ENCODE data around the gene FBXL2.

Gene FBXL2

GRCh38 chr3:33277193-33277882 is at the start of gene FBXL2:
TSS of gene FBXL2 (plus strand) at chr3:33277442. CDS start at chr3:33277513, 71 bp downstream.
- DNase-seq, result peak; percentile 12

DNA sequence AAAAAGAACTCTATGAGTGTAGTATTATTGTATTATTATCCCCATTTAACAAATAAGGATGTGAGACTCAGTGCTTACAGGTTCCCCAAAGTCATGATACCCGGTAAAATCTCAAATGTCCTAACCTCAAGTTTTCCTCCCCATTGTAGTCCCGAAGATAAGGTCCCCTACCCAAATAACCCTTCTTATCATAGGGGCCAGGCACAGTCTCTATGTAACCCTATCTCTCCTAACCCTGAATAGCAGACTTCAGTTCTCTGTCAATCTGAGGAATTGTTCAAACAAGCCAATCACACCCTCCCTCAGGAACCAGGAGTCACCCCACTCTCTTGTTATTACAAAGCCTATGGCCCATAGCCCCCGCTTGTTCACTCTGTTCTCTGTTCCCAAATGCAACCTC is 48.2 kb upstream of the FBXL2 start:
- DNase-seq, result no peak

DNA sequence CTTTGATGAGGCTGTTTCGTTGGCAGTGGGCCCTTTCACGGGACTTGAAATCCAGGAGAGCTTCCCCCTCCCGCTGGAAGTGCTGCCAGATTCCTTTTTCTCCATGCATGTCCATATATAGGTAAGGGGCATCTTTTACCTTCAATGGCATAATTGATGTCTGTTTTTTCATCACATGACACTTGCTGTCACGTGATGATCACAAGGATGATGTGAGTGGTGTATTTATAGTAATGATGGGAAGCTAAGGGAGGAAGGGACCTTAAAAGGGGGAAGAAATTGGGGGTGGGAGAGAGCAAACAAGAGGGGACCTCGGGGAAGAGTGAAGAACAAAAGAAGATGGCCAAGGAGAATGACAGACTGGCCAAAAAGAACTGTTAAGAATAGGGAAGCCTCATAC is 47.3 kb upstream of the FBXL2 start:
- no peak for DNase-seq

- DNase-seq, result no peak
These were observed 45.3 kb upstream of the FBXL2 start for GRCh38 chr3:33231756-33232465.

DNA sequence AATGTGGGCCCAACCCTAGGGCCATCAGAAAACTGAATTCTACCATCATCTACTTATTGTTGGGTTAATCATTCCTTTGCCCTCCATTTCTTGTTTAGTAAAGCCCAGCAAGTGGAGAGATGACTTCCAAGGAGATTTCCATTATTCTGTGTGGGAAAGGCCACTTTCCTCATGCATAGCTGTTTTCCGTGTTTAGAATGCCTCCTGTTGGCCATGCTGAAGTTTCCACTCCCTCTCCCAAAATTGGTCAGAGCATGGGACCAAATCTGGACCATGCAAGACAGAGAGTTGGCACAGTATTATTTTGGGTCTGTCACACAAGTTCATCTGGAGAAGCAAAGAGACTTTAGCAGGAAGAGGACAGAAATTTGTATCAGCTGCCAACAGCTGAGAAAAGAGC is 43.4 kb upstream of the FBXL2 start:
- DNase-seq, result no peak

DNA sequence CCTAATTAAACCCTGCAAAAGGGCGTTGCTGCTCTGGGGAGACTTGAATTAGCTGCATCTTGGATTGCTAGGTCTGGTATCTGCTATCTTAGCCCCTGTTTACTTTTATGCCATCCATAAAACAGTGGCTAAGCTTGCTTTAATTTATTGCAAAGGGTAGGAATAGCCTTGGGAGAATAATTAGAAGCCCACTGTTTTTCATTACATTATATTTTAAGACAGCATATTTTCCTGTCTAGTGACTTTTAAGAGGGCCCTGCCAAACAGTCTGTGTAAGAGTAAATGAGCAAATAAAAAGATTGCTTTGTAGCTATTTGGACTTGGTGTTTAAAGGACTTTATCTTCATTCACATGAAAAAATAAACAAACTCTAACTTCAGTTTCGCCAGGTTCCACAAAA is 41.2 kb upstream of the FBXL2 start:
- DNase-seq, result no peak

GRCh38 chr3:33237439-33237838 is 39.8 kb upstream of the FBXL2 start:
- no peak for DNase-seq

DNA sequence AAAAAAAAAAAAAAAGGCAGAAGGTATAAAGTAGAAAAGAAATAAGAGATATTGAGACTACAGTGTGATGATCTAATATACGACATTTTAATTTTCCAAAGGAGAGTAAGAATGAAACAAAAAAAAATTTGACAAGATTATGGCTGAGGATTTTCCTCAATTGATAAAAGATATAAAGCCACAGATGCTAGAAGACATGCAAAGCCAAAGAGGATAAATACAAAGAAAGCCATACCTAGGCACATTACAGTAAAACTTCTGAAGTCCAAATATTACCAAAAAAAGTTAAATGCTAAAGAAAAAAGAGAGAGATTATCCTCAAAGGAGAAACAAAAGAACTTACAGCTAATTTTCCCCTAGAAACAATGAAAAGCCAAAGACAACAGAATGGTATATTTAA is 38.3 kb upstream of the FBXL2 start:
- no peak for DNase-seq

DNA sequence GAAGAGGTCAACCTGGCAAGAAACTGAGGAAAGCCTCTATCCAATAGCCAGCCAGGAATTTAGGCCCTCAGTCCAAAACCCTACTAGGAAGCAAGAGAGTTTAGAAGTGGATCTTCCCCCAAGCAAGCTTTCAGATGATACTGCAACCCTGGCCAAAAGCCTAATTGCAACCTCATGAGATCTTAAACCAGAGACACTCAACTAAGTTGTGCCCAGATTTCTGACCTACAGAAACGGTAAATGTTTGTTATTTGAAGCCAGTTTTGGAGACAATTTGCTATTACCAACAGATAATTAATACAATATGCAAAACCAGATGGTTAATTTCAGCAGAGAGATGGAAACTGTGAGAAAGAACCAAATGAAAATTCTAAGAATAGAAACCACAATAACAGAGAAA is 37.0 kb upstream of the FBXL2 start:
- no peak for DNase-seq

DNA sequence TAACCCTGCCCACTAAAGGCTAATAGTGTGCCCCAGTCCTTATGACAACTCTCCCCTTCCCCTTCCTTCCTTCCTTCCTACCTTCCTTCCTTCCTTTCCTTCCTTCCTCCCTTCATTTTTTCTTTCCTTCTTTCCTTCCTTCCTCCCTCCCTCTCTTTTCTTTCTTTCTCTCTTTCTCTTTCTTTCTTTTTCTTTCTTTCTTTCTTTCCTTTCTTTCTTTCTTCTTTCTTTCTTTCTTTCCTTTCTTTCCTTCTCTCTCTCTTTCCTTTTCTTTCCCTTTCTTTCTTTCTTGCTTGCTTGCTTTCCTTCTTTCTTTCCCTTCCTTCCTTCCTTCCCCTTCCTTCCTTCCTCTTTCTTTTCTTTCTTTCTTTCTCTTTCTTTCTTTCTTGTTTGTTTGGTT is 30.5 kb upstream of the FBXL2 start:
- DNase-seq, result no peak

DNA sequence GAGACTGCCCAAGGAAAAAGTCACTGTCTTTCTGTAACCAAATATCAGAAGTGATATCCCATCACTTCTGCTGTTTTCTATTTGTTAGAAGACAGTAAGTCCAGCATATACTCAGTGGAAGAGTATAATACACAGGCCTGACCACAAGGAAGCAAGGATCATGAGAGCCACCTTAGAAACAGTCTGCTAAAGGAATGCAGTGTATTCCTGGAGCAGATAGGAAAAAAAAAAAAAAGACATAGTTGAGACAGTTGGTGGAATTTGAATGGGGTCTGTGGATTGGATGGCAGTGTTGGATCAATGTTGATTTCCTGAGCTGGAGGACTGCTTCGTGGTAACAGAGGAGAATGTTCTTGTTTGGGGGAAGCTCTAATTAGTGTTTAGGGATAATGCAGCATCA is 26.5 kb upstream of the FBXL2 start:
- no peak for DNase-seq

- no peak for DNase-seq
These were observed 21.0 kb upstream of the FBXL2 start for GRCh38 chr3:33256249-33256648.

- no peak for DNase-seq
These were observed 17.1 kb upstream of the FBXL2 start for GRCh38 chr3:33260104-33260503.

DNA sequence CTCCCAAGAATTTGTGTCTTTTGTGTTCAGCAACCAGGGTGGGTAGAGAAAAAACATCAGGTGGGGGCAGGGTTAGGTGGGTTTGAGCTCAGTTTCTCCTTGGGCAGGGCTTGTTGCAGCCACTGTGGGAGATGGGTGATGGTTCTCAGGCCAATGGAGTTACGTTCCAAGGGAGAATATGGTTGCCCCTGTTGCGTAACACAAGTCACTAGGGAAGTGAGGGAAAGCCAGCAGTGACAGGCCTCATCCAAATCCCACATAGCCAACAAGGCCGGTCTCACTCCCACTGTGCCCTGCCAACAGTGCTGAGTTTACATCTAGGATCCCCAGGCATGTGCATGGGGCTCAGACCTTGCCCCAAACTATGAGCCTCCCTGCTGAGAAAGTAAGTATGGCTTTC is 7.9 kb upstream of the FBXL2 start:
- DNase-seq, result no peak

- no peak for DNase-seq
These were observed 5.9 kb upstream of the FBXL2 start for GRCh38 chr3:33271324-33271723.

DNA sequence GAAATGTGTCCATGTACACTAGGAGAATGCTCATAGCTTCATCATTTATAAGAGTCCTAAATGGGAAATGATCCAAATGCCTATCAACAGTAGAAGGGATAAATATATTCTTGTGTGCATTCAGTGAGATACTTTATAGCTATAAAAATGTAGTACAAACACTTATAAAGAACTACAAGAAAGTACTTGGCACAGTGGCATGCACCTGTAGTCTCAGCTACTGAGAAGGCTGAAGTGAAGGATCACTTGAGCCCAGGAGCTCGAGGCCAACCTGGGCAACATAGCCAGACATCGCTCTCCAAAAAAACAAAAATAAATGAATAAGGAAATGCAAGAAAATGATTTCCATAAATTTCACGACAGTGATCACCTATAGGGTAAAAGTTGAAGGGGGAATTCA is 3.6 kb upstream of the FBXL2 start:
- DNase-seq, result no peak

DNA sequence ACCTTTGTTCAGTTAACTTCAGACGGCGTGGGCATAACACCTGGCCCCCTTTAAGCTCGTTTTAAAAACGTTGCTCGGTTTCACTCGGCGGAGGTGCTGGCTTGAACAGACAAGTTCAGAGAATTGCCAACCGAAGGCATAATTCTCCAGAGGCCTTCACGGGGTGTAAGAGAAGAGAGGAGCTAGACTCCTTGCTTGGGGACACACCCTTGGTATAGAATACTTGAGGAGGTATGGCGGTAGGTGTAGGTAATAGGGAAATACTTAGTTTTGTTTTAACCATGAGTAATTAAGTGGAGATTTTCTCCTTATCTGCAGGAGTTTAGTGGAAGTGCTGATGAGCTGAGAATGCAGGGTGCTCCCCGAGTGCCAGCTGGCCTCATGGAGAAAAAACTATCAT is 921 bp downstream of the FBXL2 start:
- no peak for DNase-seq

- no peak for DNase-seq
These were observed 10.5 kb downstream of the FBXL2 start for GRCh38 chr3:33287672-33288282.

DNA sequence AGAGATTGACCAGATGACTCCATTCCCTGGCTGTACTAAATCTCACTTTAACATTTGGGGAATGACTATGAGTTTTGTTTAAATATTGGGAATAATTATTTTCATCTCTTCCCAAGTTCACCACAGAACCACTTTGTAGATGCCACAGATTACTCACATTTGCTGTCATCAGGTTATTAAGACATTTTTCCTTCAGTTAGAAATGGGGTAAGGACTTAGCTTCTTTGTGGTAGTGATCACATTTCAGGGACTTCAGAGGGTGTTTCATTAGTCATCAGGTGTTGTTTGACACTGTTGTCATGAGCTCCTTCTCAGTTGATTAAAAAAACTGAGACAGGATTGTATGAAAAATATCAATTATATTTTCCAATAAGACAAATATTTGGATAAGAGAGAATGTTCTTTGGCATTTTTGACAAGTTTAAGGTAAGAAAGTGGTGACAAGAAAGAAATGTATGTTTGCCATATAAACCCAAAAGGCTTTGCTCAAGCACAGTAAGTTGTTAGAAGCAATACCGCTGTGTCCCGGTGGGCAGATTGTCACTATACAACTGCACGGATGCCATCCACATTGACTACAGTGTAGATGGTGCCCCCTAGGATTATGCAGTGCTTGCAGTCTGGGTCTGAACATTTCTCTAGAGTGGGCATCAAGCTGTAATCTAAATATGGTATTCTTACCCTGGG is 22.3 kb downstream of the FBXL2 start:
- DNase-seq, result no peak

GRCh38 chr3:33312361-33312760 is 35.1 kb downstream of the FBXL2 start:
- no peak for DNase-seq

- DNase-seq, result no peak
These were observed 36.1 kb downstream of the FBXL2 start for GRCh38 chr3:33313331-33313730.

- no peak for DNase-seq
These were observed 37.8 kb downstream of the FBXL2 start for GRCh38 chr3:33314993-33315392.

DNA sequence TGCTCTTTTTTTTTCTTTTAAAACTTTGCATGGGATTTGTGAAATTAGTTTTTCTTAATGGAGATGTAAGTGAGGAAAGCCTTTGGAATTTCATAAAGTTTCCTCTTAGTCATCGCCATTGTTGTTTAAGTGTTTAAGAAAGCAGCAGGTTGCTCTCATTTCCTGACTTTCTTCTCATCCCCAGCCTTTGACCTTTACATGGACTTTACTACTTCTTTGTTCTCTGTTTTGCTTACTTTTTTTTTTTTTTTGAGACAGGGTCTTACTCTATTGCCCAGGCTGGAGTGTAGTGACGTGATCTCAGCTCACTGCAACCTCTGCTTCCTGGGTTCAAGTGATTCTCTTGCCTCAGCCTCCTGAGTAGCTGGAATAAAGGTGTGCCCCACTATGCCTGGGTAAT is 38.6 kb downstream of the FBXL2 start:
- DNase-seq, result no peak
